Keratinocyte (primary cell): ENCODE data around the gene MLN. TPM values are rescaled to one million over a fixed set of nuclear protein-coding genes. Genes with fewer than 3 reads are reported as not detected.
A peak's percentile ranks its signal among the peaks of the same experiment; 100 is the strongest.

ENCODE experiments used
- DNase-seq: peaks from one replicate; pipeline ENCODE4 v3.0.0-alpha.2; 2011; ENCODE audit warnings: low read depth, missing footprints, low spot score
- FAIRE-seq: peaks from 2 replicates; lab custom pipeline; 2011; peaks lifted over from hg19 to GRCh38; lab: Jason Lieb, UNC
- H2AFZ ChIP-seq: 2 replicates; pipeline ENCODE4 v1.6.0; 2012; ENCODE audit warnings: low read length, control low read depth, inconsistent platforms; ENCODE audit not compliant: control insufficient read depth
- H3K27ac ChIP-seq: 2 replicates; pipeline ENCODE4 v1.5.1; 2011; ENCODE audit warnings: low read length; ENCODE audit not compliant: control insufficient read depth, insufficient read depth
- H3K27me3 ChIP-seq: 3 replicates; pipeline ENCODE4 v1.6.0; 2011; ENCODE audit warnings: low read length; ENCODE audit not compliant: control insufficient read depth, insufficient read depth; ENCODE audit errors: extremely low read depth
- H3K36me3 ChIP-seq, 2 experiments: 2 replicates in 1 of 2; 3 replicates in 1 of 2; pipeline ENCODE4 v1.5.1; 2011; ENCODE audit warnings: low read length in 2 of 2, mild to moderate bottlenecking in 1 of 2; ENCODE audit not compliant: control insufficient read depth in 2 of 2, insufficient read depth in 2 of 2; ENCODE audit errors: extremely low read depth in 1 of 2
- H3K4me1 ChIP-seq: 3 replicates; pipeline ENCODE4 v1.5.1; 2011; ENCODE audit warnings: low read length; ENCODE audit not compliant: control insufficient read depth, insufficient read depth; ENCODE audit errors: extremely low read depth
- H3K4me2 ChIP-seq: 3 replicates; pipeline ENCODE4 v1.6.0; 2011; ENCODE audit warnings: low read depth, low read length; ENCODE audit not compliant: control insufficient read depth, insufficient read depth; ENCODE audit errors: extremely low read depth
- H3K4me3 ChIP-seq, 3 experiments: fragments of 200-600 bp in 1 of 3; sonication (generic) in 1 of 3; 2 replicates in 2 of 3; 3 replicates in 1 of 3; pipeline ENCODE4 v1.5.1; 2011 to 2016; ENCODE audit warnings: low read length in 3 of 3, mild to moderate bottlenecking in 3 of 3, control low read depth in 2 of 3, inconsistent platforms in 1 of 3, low read depth in 1 of 3, mixed read lengths in 1 of 3, mixed run types in 1 of 3, moderate library complexity in 1 of 3; ENCODE audit not compliant: control insufficient read depth in 2 of 3, insufficient read depth in 2 of 3; ENCODE audit errors: extremely low read depth in 1 of 3
- H3K79me2 ChIP-seq: 2 replicates; pipeline ENCODE4 v1.6.0; 2012; ENCODE audit warnings: low read length; ENCODE audit not compliant: control insufficient read depth, insufficient read depth
- H3K9ac ChIP-seq: 3 replicates; pipeline ENCODE4 v1.6.0; 2011; ENCODE audit warnings: low read length; ENCODE audit not compliant: control insufficient read depth, insufficient read depth; ENCODE audit errors: extremely low read depth
- H3K9me1 ChIP-seq: 3 replicates; pipeline ENCODE4 v1.6.0; 2011; ENCODE audit warnings: low read length; ENCODE audit not compliant: control insufficient read depth, insufficient read depth; ENCODE audit errors: extremely low read depth
- H3K9me3 ChIP-seq: 2 replicates; pipeline ENCODE4 v1.5.1; 2012; ENCODE audit warnings: low read depth, low read length; ENCODE audit not compliant: control insufficient read depth
- H4K20me1 ChIP-seq: 3 replicates; pipeline ENCODE4 v1.6.0; 2011; ENCODE audit warnings: low read length; ENCODE audit not compliant: control insufficient read depth, insufficient read depth; ENCODE audit errors: extremely low read depth
- CTCF ChIP-seq, 3 experiments: IDR thresholded peaks in 1 of 3; conservative IDR thresholded peaks in 1 of 3; optimal IDR thresholded peaks in 1 of 3; 2 replicates in 2 of 3; 3 replicates in 1 of 3; pipeline versions ENCODE3 to v1.5.1; 2011; ENCODE audit warnings: low read length in 3 of 3, mild to moderate bottlenecking in 3 of 3, moderate library complexity in 2 of 3, control low read depth in 1 of 3, inconsistent platforms in 1 of 3; ENCODE audit not compliant: insufficient read depth in 2 of 3; ENCODE audit errors: extremely low read depth in 1 of 3
- EZH2 ChIP-seq: IDR thresholded peaks from one replicate; pipeline ENCODE4 v1.6.1; 2012; ENCODE audit warnings: inconsistent platforms, mild to moderate bottlenecking, low read length, moderate library complexity
- dilution Hi-C: fragments of 300-500 bp; cut with MboI; formaldehyde crosslinking; loops from one replicate; pipeline ENCODE4 v1.7.0; 2020; ENCODE audit warnings: low sequenced_read_pairs; ENCODE audit not compliant: extremely low pct_ligation_motif_present
- polyA plus RNA-seq, 5 experiments: library from polyadenylated mRNA; depleted of rRNA in 3 of 5; stranded (reverse) in 3 of 5; stranded (forward) in 1 of 5; unstranded in 1 of 5; fragments of >200 nt; gene quantifications; 1 replicate in 1 of 5; 2 replicates in 3 of 5; 3 replicates in 1 of 5; pipeline versions ENCODE4 v1.2.1 to v1.2.3, GENCODE V29; 2011 to 2012; ENCODE audit warnings: missing spikeins in 2 of 5, low read depth in 1 of 5, low replicate concordance in 1 of 5

The MLN gene
- polyA plus RNA-seq, 1 donor (not counting 4 experiments of a cell fraction or from before 2014, with no cell fraction given), result not detected

GRCh38 chr6:33785778-33786177, 18.0 kb downstream of the MLN start:
- Histone ChIP-seq H3K4me2 (peak overlapping the region; percentile 3), H3K9ac (no peak overlapping the region), H4K20me1 (peaks cover 7% of the 10 kb centered on the region)

GRCh38 chr6:33784787-33785186, 19.0 kb downstream of the MLN start:
- FAIRE-seq, result no peak
- Histone ChIP-seq H3K27ac (no peak overlapping the region), H3K4me1 (peaks cover 35% of the 10 kb centered on the region), H3K9me3 (no peaks in the 10 kb centered on the region), H4K20me1 (peaks cover 7% of the 10 kb centered on the region), H3K4me3 (no peak overlapping the region), H3K27me3 (no peaks in the 10 kb centered on the region), H3K36me3 (peaks cover 21 to 45% of the 10 kb centered on the region in 2 experiments), H3K79me2 (peaks cover 41% of the 10 kb centered on the region), H2AFZ (no peak overlapping the region), H3K9me1 (no peaks in the 10 kb centered on the region), H3K4me2 (no peak overlapping the region), H3K9ac (no peak overlapping the region)
- TF ChIP-seq CTCF (optimal IDR thresholded peaks at IDR 0.05 in 1 of 3, IDR thresholded peaks at IDR 0.05 in 1 of 3, conservative IDR thresholded peaks at IDR 0.05 in 1 of 3; ENCODE audit: extremely low read depth in 1 of 3, insufficient read depth in 2 of 3, low read length in 3 of 3) (no peak), EZH2 (no peak)
- dilution Hi-C loops, result no loop called here
- DNase-seq, result no peak

More at GRCh38 chr6:33785778-33786177, 18.0 kb downstream of the MLN start:
- peaks cover 14 to 35% of the 10 kb centered on the region in 2 experiments for H3K36me3 ChIP-seq
- FAIRE-seq (no peak), DNase-seq (no peak)
- no peaks in the 10 kb centered on the region for H3K27me3 ChIP-seq
- no peak overlapping the region for H2AFZ ChIP-seq
- no peak overlapping the region for H3K4me3 ChIP-seq
- no peaks in the 10 kb centered on the region for H3K9me3 ChIP-seq
- dilution Hi-C loops, result no loop called here
- TF ChIP-seq CTCF (optimal IDR thresholded peaks at IDR 0.05 in 1 of 3, IDR thresholded peaks at IDR 0.05 in 1 of 3, conservative IDR thresholded peaks at IDR 0.05 in 1 of 3; ENCODE audit: extremely low read depth in 1 of 3, insufficient read depth in 2 of 3, low read length in 3 of 3), result no peak
- no peak for TF ChIP-seq EZH2
- peaks cover 35% of the 10 kb centered on the region for H3K4me1 ChIP-seq
- H3K79me2 ChIP-seq, result peaks cover 41% of the 10 kb centered on the region
- H3K27ac ChIP-seq, result no peak overlapping the region
- H3K9me1 ChIP-seq, result no peaks in the 10 kb centered on the region
